Suppressor macrophage treated with lipopolysaccharide for 1 hour (primary cell): ENCODE measurements around the gene SYNRG.

Experiments used
- DNase-seq, 3 donors: peaks; one replicate each; pipeline ENCODE4 v3.0.0-alpha.2; 2020 to 2022

SYNRG gene

DNA sequence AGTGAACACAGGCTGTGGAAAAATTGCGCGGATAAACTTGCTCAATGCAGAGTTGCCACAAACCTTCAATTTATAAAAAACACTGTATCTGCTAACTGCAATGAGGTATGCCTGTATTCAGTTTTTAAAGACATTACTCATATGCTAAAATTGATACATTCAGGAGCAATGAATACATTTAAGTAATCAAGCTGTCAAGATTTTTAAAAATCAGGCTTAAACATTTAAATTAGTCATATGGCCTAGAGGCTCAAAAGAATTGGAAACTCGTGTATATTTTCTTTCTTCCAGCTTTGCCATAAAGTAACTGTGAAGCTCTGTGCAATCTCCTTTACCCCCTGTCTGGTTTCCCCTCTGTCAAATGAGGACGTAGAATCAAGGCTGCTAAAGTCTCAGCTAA, 4.1 kb downstream of the SYNRG start:
- DNase-seq, result no peak

- no peak for DNase-seq
These were observed 4.7 kb downstream of the SYNRG start for GRCh38 chr17:37604556-37604955.

GRCh38 chr17:37598145-37598544, 11.1 kb downstream of the SYNRG start:
- DNase-seq, result no peak

GRCh38 chr17:37592291-37592690, 16.9 kb downstream of the SYNRG start:
- DNase-seq, result no peak

DNA sequence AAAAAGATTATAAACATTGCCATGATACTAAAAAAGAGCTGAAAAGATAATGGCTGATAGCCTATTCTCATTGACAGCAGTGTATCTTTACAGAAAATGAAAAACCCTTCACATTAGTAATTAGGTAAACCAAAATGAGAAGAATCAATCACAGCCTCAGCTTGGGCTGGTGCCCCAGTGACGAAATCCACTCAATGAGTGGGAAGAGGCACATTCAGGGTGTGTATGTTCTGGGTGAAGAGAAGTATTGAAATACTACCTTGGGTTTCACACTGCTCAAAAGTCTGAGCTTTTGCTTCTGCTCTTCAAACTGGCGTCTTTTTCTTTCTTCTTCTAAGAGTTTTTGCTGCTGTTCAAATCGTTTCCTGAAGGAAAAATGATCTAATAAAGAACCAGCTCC, 24.2 kb downstream of the SYNRG start:
- DNase-seq, result no peak

GRCh38 chr17:37576281-37576680, 32.9 kb downstream of the SYNRG start:
- DNase-seq, result no peak

DNA sequence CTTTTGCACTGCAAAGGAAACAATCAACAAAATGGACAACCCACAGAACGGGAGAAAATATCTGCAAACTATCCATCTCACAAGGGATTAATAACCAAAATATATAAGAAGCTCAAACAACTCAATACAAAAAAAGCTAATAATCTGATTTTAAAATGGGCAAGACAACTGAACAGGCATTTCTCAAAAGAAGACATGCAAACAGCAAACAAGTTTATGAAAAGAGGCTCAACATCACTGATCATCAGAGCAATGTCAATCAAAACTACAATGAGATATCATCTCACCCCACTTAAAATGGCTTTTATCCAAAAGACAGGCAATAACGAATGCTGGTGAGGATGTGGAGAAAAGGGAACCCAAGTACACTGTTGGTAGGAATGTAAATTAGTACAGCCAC, 34.8 kb downstream of the SYNRG start:
- no peak for DNase-seq

GRCh38 chr17:37571674-37572073, 37.5 kb downstream of the SYNRG start:
- no peak for DNase-seq

DNA sequence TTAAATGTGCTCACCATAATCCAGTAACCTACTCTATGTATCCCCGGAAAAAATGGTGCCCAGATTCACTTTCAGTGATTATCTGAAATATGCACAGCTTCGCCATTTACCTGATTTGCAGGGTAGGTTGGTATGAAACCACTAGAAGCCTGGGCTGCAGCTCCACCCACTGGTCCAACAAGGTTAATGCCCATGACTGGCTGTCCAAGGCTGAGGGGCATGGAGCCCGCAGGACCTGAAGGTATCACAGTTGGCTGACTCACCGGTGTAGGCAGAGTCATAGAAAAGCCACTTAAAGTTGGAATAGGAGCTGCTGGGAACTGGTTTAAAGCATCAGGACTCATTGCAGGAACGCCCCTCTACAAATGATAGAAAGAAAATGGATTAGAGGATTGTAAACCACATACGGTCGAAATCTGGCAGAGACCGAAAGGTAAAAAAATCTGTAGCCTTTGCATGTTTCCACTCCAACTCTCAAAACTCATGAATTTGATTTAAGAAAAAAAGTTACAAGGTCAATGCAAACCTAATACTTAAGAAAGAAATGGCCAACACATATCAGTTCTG, 38.6 kb downstream of the SYNRG start:
- DNase-seq, result peak; percentile 20 to 31 (median 28)

DNA sequence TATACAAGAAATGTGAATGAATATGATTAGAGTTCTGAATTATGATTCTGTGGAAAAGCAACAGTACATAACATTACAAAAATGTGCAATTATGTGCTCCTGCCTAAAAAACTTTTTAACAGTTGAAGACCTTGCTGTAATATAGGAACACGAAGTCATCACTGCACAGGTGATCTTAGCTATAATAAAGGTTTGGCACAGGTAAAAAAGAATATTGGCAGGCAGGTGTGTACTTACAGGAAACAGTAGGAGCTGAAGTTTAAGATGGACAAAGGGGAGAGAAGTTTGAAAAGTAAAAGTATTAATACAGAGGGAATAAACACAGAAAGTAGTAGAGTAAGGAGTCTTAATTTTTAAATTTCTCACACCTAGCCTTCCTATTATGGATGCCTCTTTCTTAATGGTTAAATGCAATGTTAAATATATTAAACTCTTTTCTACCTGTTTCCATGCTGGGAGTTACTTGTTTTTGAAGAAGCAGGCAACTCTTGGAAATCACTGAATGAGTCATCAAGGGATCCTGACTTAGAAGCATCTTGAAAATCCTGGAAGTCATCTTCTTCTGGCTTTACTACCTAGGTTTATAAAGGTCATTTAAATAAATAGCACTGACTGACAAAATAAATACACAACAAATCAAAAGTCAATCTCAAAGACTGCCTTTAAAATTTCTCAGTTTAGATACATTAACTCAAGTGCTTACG, 40.7 kb downstream of the SYNRG start:
- DNase-seq, result no peak

- peak in 2 of 3 donors; percentile 3 to 8 for DNase-seq
These were observed 41.7 kb downstream of the SYNRG start for GRCh38 chr17:37567538-37567937.

- DNase-seq, result no peak
These were observed 42.1 kb downstream of the SYNRG start for GRCh38 chr17:37567137-37567536.

GRCh38 chr17:37564252-37564651, 45.0 kb downstream of the SYNRG start:
- DNase-seq, result no peak

- no peak for DNase-seq
These were observed 47.0 kb downstream of the SYNRG start for GRCh38 chr17:37562016-37562745.

GRCh38 chr17:37558299-37558698, 50.9 kb downstream of the SYNRG start:
- DNase-seq, result no peak

GRCh38 chr17:37557482-37557881, 51.7 kb downstream of the SYNRG start:
- DNase-seq, result no peak

DNA sequence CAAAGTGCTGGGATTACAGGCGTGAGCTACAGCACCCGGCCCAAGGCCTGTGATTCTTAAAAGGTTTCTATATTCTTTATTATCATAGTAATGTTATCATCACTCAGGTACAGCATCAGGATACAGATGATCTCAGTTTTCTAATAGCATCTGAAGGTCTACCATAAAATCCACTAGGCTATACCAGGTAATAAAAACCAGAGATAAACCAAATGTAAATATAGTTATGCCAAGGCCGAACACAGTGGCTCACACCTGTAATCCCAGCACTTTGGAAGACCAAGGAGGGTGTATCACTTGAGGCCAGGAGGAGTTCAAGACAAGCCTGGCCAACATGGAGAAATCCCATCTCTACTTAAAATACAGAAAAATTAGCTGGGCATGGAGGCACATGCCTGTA, 53.8 kb downstream of the SYNRG start:
- DNase-seq, result no peak

- peak; percentile 50 to 62 (median 60) for DNase-seq
These were observed 55.7 kb downstream of the SYNRG start for GRCh38 chr17:37553401-37553966.

DNA sequence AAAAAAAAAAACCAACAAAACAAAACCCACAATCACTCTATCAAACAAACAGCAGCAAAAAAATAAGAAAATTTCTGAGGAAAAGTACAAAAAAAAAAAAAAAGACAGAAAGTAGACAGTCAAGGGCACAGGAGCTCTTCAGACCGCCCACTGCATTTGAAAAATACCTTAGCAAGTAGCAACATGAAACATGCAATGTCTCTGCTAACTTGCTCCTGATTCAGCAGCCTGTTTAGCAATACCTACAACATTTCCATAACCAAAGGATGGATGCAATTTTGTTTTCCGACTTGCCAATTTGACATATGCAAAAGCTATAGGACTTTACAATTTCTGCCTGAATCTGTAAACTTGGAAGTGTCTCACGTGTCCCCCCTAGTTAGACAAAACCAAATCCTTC, 57.4 kb downstream of the SYNRG start:
- no peak for DNase-seq

GRCh38 chr17:37547986-37548385, 61.2 kb downstream of the SYNRG start:
- DNase-seq, result no peak

DNA sequence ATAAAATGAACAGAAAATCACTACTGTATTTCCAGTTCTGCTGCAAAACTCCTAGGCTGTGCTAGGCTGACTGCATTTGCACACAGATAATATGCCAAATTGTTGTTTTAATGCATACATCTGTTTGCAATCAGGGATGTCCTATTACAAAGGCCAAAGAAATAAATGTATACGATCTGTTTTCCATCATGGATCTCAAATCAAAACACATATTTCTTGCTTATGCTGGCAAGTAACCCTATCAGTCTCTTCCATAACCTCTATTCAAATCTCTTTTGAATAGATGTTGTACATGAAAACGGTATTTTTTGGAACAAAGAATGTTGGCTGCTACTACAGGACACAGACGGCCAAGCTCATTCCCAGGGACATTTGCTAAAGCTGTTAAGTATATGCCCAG, 62.9 kb downstream of the SYNRG start:
- DNase-seq, result no peak

GRCh38 chr17:37545486-37545885, 63.7 kb downstream of the SYNRG start:
- no peak for DNase-seq

DNA sequence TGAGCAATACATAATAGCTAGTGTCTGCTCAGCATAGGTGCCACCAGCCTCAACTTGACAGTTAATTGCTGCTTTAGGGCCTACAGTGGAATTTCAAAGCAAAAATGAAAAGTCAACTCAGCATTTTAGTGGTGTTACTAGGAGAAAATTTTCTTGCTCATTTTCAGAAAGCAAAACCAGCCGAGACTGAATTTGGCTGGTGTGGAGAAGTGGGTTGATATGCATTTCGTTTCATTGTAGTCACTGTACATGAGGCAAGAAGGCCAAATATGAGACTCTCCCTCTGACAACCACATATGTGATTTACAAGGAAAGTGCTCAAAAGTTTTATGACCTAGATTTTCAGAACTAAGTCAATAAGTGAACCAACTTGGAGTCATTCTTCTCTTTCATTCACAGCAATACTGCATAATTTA, 65.6 kb downstream of the SYNRG start:
- DNase-seq, result no peak
